HG03521 (cell line): ENCODE results near the gene PAXIP1.
"Not testable (repeated sequence)": the region's sequence is repeated elsewhere in the genome, so short reads cannot be mapped to it uniquely, and the experiment has no call there.

Experiments
- ATAC-seq: cut with Tn5 transposase; IDR thresholded peaks from one replicate; pipeline ENCODE4 v1.9.1; 2021; ENCODE audit warnings: mild to moderate bottlenecking, moderate library complexity; ENCODE audit not compliant: unreplicated experiment

PAXIP1 gene, protein sequence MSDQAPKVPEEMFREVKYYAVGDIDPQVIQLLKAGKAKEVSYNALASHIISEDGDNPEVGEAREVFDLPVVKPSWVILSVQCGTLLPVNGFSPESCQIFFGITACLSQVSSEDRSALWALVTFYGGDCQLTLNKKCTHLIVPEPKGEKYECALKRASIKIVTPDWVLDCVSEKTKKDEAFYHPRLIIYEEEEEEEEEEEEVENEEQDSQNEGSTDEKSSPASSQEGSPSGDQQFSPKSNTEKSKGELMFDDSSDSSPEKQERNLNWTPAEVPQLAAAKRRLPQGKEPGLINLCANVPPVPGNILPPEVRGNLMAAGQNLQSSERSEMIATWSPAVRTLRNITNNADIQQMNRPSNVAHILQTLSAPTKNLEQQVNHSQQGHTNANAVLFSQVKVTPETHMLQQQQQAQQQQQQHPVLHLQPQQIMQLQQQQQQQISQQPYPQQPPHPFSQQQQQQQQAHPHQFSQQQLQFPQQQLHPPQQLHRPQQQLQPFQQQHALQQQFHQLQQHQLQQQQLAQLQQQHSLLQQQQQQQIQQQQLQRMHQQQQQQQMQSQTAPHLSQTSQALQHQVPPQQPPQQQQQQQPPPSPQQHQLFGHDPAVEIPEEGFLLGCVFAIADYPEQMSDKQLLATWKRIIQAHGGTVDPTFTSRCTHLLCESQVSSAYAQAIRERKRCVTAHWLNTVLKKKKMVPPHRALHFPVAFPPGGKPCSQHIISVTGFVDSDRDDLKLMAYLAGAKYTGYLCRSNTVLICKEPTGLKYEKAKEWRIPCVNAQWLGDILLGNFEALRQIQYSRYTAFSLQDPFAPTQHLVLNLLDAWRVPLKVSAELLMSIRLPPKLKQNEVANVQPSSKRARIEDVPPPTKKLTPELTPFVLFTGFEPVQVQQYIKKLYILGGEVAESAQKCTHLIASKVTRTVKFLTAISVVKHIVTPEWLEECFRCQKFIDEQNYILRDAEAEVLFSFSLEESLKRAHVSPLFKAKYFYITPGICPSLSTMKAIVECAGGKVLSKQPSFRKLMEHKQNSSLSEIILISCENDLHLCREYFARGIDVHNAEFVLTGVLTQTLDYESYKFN

DNA sequence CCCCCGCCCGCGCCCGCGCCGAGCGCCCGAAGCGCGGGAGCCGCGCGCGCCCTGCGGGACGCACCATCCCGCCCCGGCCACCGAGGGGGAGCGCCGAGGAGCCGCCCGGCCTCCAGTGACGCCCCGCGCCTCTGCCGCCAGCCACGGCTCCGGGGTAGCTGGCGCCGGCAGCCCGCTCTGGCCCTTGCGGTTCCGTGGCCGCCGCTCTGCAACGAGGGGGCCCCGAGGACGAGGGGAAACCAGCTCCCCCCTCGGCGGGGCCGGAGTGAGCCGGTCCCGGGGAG is at the start of gene PAXIP1:
PAXIP1 (minus strand) TSS at position 33 of the 284 bp plus-strand sequence. CDS start 195 bp downstream, outside the sequence.
- peak; percentile 63 for ATAC-seq

DNA sequence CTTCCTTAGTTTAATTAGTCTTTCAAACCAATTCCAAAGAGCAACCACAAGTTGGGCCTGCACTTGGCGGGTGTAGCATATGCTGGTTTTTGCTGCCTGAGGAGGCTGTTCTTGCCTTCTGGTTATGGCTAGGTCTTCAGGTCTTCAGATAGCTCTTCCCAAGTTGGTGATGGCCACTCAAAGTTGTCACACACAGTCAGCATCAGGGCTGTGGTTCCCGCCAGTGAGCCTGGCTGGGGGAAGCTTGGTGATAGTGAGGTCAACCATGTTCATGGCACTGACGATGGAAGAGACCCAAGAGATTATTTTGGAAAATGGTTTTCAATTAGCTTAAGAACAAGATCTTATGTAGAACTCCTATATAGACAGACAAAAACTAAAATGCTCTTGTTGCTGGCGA is 48.4 kb upstream of the PAXIP1 start:
- no peak for ATAC-seq

DNA sequence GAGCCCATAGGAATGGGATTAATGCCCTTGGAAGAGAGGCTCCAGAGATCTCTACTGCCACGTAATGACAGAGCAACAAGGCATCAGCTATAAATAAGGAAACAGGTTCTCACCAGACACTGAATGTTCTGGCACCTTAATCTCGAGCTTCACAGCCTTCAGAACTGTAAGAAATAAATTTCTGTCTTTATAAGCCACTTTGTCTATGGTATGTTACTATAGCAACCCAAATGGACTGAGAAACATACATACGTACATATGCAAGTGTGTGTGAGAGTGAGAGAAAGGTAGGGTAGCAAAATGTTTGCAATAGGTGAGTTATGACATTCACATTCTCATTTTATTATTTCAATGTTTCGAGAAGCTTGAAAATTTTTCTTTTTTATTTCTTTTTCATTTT is 45.1 kb upstream of the PAXIP1 start:
- ATAC-seq: no peak

DNA sequence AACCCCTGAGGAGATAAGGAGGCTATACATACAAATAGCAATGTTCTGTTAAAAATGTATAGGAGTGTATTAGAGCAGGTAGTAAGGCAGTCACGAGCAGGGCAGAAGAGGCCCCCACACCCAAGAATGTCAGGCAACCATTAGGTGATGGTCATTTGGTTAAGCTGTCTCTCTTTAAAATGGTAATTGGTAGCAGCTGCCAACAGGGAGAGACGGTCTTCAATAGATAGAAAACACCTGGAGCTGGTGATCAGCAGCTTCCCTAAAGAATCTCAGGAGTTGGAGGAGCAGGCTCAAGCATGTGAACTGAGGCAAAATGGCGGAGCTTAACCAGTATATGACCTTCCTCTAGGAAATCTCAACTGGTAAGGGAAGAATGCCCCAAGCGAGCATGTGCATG is 40.8 kb upstream of the PAXIP1 start:
- ATAC-seq: no peak

DNA sequence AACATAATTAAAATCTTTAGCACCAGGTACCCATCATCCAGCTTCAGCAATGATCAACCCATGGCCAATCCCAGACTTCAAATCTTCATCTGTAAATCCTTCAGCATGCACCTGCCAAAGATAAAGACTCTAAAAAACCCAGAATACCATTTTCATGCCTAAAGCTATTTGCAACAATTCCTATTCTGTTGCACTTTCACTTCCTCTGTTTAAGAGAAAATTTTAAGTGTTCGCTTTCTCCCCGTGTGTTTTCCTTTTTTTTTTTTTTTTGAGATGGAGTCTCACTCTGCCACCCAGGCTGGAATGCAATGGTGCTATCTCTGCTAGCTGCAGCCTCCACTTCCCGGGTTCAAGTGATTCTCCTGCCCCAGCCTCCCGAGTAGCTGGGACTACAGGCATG is 35.4 kb upstream of the PAXIP1 start:
- no peak for ATAC-seq

DNA sequence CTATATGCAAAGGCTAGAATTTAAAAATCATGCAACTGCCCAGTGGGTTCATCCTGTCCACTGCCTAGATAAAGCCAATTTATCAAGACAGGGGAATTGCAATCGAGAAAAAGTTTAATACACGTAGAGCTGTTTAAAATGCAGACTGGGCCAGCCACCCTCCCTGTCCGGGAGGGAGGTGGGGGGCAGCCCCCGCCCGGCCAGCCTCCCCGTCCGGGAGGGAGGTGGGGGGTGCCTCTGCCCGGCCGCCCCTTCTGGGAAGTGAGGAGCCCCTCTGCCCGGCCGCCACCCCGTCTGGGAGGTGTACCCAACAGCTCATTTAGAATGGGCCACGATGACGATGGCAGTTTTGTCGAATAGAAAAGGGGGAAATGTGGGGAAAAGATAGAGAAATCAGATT is 31.6 kb upstream of the PAXIP1 start:
- not testable (repeated sequence) for ATAC-seq

DNA sequence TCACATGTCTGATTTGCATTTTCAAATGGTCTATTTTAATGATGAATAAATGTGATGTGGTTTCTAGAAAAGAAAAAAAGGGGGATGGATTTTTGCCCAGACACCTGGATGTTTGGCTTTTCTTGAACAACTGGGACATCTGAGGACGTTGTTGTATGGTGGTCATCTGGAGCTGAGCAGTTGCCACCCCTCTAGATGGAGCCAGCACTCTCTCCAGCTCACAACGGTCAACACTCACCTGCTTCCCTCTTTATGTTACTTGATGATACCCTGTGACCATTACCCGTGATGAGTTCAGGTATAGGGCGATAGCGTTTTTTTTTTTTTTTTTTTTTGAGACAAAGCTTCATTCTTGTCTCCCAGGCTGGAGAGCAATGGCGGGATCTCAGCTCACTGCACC is 30.1 kb upstream of the PAXIP1 start:
- ATAC-seq: no peak

DNA sequence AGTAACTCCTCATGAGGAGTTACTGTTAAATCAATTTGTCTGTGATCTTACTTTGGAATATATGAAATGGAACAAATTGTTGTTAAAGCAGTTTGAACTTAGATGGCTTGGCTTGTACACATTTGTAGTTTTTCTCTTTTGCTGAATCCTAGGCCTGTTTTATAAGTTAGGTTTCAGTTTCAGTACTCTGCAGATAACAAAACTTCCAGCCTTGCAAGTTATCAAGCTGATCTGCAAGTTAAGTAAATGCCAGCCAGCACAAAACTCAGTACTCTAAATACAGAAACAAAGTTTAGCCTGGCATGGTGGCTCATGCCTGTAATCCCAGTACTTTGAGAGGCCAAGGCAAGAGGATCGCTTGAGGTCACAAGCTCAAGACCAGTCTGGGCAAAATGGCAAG is 25.0 kb upstream of the PAXIP1 start:
- no peak for ATAC-seq

DNA sequence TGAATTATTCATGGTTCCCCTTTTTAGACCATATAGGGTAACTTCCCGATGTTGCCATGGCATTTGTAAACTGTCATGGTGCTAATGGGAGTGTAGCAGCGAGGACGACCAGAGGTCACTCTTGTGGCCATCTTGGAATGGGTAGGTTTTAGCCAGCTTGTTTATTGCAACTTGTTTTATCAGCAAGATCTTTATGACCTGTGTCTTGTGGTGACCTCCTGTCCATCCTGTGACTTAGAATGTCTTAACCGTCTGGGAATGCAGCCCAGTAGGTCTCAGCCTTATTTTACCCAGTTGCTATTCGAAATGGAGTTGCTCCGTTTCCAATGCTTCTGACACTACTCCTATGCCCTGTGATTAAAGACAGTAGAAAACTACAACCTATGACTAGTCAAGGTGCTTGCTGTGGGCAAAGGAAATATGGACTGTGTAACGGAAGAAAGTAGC is 18.8 kb upstream of the PAXIP1 start:
- no peak for ATAC-seq

DNA sequence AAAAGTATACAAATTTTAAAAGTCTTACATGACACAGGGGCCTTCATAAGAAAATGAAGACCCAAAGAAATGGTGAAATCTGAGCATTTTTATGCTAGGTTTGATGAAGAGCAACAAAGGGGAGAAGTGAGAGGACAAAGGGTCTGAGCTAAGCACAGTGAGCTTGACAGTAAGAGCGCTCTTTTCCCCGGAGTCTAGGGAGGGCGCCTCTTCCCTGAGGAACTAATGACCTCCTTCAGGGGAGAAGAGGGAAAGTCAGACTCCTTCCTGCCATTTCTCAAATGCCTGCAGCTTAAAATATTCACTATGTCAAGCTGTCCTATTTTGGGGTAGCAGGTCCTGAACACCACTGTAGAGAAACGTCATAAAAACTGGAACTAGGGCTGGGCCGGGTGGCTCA is 18.1 kb upstream of the PAXIP1 start:
- ATAC-seq: no peak

DNA sequence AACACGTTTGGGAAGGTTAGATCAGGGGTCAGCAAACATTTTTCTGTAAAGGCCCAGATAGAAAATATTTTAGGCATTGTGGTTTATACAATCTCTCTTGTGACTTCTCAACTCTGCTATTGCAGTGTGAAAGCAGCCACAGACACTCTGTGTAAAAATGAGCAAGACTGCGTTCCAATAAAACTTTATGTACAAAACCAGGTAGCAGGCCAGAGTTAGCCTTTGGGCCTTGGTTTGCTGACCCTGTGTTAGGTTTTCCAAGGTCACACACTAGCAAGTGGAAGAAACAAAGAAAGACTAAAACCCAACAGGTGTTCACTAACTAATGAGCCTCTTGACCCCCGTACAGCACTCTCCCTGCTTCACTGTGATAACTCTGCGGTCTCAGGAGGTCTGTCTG is 14.9 kb upstream of the PAXIP1 start:
- no peak for ATAC-seq

DNA sequence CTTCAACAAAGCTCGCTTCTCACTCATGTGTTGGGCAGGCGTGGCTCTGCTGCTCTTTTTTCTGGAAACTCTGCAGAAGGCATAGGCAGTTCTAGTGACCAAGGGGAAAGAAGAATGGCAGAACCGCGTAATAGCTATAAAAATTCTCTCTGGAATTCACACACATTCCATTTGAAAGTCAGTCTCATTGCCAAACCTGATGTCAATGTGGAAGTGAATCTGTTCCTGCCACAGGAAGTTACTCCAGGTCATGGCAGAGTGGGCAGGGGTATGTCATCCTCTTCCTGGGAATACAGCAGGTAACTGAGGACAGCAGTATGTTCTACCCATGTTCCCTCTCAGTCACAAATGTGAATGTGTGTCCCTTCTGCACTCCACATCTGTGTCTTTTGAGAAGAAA is 8.2 kb upstream of the PAXIP1 start:
- ATAC-seq: no peak

DNA sequence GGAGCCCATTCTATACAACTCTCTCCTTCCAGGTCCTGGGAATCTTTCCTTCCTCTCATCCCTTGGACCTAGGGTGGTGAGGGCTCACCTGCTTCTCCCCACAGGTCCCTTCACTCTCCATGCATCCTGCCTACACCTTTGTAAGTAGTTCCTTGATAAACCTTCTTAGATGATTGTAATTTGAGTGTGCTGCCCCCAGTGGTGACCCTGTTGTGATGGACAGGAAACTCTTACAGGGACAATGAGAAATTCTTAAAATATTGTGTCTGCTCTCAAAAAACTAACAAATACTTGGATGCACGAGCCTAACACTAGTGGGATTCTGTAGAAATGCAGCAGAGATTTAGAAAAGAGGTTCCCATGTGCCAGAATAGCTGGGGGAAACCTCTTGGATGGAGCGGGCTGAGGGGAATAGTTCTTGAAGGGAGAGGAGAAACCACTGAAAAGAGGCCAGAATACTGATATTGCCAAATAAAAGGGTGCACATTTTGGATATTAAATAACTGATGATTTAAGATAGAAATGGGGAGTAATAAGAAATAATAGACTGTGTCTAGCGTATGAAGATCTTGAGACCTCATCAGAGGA is 6.7 kb upstream of the PAXIP1 start:
- no peak for ATAC-seq

DNA sequence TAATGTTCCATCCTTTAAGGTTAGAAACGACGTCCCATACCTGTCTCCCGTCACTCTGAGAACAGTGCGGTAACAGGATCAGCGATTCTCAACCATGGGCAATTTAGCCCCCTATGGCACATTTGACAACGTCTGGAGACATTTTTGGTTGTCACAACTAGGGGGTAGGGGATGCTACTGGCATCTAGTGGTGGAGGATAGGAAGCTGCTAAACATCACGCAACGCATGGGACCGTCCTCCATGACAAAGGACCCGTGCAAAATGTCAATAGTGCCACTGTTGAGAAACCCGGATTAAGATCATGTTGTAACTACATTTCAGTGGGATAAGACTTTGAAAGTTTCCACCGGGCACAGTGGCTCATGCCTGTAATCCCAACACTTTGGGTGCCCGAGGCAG is 5.0 kb upstream of the PAXIP1 start:
- ATAC-seq: no peak

DNA sequence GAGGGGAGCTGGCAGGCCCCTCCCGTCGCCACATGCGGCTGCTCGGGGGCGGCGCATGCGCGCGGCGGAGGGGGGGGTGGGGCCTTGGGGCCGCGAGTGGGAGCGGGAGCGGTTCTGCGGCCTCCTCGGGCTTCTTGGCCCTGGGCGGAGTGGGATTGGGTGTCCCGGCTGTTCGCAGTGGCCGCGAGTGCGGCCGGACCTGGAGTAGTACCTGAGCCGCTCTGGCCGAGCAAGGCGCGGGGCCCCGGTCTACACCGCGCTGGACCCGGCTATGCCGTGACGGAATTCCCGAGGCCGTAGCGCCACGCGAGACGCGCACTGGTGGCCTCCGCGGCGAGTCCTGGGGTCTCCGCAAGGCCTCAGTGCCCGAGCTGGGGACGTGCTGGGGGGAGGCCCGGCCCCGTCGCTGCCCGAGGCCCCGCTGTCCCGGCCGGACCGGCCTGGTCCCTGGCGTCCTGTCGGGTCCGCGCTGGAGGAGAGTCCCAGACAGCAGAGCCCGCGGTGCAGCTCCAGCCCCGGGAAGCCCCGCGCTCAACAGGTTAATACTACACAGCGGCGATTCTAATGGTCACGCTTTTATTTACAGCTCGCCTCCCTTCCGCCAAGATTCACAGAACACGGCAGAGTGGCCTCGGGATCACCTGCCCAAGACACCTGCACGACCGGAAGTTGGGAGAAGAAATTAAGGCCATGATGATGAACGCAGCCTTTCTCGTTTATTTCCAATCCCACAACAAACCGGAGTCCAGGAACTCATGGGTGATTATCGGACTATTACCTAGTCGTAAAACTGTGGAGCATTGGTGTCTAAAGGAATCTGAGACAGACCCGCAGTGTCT is 671 bp upstream of the PAXIP1 start:
- ATAC-seq: peak; percentile 66

DNA sequence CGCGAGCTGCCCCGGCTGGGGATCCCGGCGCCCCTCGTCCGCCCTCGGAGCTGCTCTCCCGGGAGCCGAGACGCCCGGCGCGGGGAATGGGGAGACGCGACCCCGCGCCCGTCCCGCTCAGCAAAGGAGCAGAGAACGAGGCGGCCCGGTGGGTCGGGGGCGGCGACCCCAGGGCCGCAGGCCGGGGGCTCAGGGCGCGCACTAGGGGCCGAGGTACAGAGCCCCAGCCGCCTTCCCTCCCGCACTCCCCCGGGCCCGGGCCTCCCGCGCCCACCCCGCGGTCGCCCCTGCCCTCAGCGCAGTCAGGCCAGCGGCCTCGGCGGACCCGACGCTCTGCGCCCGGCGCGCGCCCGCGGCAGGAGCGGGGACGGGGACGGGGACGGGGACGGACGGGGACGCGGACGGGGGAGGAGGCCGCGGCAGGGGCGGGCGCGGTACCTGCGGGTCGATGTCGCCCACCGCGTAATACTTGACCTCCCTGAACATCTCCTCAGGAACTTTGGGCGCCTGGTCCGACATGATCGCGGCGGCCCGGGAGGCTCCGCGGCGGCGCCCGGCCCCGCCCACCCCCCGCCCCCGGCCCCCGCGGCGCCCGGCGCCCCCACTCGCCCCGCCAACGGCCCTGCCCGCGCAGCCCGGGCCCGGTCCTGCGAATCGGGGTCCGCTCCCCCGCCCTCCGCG is 373 bp downstream of the PAXIP1 start:
- ATAC-seq: peak; percentile 36

DNA sequence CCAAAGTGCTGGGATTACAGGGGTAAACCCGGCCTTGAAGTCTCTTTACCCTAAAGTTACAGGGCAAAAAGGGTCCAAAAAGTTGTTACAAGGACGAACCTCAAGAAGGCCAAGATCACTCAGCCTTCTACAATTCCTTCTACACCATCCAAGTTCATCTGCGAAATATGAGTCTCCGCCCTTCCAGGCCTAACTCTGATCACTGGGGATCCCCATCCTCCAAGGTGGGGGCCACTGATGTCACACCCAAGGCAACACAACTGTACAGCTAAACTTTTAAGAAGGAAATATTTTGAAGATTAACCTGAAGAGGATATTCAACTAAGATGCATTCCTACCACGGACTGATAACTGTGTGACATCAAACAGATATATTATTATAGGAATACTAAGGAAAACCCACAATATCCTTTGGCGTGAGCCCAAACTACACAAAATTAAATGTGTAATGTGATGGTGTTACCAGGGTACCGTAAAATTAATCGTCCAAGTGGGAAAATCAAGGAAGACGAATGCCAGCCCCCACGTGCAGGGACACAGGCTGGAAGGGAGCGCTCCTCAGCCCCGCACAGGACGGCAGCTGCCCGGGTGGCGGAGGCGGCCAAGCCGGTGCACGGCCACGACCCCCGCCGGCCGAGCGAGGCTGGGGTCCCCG is 1.0 kb downstream of the PAXIP1 start:
- ATAC-seq: peak; percentile 8

DNA sequence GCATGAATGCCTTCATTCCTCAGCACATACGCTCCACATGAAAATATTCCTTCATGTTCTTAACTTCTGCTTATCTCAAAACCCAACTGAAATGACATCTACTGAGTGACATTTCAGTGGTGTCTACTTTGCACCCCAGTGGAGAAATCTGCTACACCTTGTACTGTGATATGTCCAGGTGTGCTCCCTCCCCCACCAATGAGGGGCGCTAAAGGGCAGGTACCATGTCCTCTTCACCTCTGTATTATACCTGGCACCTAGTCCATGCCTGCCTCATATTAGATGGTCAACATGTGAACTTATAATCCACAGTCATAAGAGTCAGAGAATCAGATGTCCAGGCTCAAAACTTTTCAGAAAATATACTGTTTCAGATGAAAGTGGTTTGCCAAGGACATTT is 2.1 kb downstream of the PAXIP1 start:
- ATAC-seq: no peak

DNA sequence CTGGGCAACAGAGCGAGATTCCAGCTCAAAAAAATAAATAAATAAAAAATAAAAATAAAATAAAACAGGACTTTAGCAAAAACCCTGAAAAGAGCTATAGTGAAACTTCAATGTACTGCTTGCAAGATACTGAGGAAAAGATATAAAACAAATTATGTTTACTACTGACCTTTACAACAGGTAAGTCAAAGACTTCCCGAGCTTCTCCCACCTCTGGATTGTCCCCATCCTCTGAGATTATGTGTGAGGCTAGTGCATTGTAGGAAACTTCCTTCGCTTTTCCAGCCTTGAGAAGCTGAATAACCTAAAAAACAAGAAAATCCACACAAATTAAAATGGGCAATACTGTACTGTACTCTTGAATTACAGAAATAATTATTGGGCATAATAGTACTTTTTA is 4.4 kb downstream of the PAXIP1 start:
- no peak for ATAC-seq
